GM18868 (cell line): ENCODE measurements around the gene RAD51C.
"Not testable (repeated sequence)": the region's sequence is repeated elsewhere in the genome, so short reads cannot be mapped to it uniquely, and the experiment has no call there.

Experiments used
- ATAC-seq: cut with Tn5 transposase; IDR thresholded peaks from one replicate; pipeline ENCODE4 v1.9.1; 2021; ENCODE audit warnings: mild to moderate bottlenecking, moderate library complexity; ENCODE audit not compliant: unreplicated experiment

RAD51C gene

GRCh38 chr17:58734040-58734439 is 41.6 kb downstream of the RAD51C start:
- ATAC-seq = no peak

- ATAC-seq = no peak
These were observed 42.4 kb downstream of the RAD51C start for GRCh38 chr17:58734811-58735210.

GRCh38 chr17:58741121-58741625 is 48.8 kb downstream of the RAD51C start:
- no peak for ATAC-seq

- no peak for ATAC-seq
These were observed 55.3 kb downstream of the RAD51C start for GRCh38 chr17:58747674-58748073.

GRCh38 chr17:58749627-58750026 is 57.2 kb downstream of the RAD51C start:
- ATAC-seq = not testable (repeated sequence)

- ATAC-seq = no peak
These were observed 60.6 kb downstream of the RAD51C start for GRCh38 chr17:58753026-58753425.

- ATAC-seq = no peak
These were observed 62.8 kb downstream of the RAD51C start for GRCh38 chr17:58755269-58755576.

GRCh38 chr17:58755577-58756245 is 63.3 kb downstream of the RAD51C start, which contains the start of gene PPM1E:
PPM1E (plus strand) TSS chr17:58755854.
- peak; percentile 47 for ATAC-seq

- no peak for ATAC-seq
These were observed 64.1 kb downstream of the RAD51C start for GRCh38 chr17:58756246-58757161.

- ATAC-seq = no peak
These were observed 64.8 kb downstream of the RAD51C start for GRCh38 chr17:58757162-58757613.

GRCh38 chr17:58758890-58759289 is 66.5 kb downstream of the RAD51C start:
- ATAC-seq = no peak

GRCh38 chr17:58759522-58759921 is 67.1 kb downstream of the RAD51C start:
- no peak for ATAC-seq

- ATAC-seq = no peak
These were observed 67.8 kb downstream of the RAD51C start for GRCh38 chr17:58760248-58760647.

GRCh38 chr17:58763263-58763662 is 70.9 kb downstream of the RAD51C start:
- no peak for ATAC-seq

GRCh38 chr17:58764373-58764772 is 72.0 kb downstream of the RAD51C start:
- ATAC-seq = no peak

- not testable (repeated sequence) for ATAC-seq
These were observed 86.1 kb downstream of the RAD51C start for GRCh38 chr17:58778482-58778881.

GRCh38 chr17:58779446-58779845 is 87.0 kb downstream of the RAD51C start:
- ATAC-seq = no peak

GRCh38 chr17:58783380-58783779 is 91.0 kb downstream of the RAD51C start:
- ATAC-seq = no peak

GRCh38 chr17:58785097-58785496 is 92.7 kb downstream of the RAD51C start:
- no peak for ATAC-seq
